SIG-M5 (cell line): ENCODE results near the gene KIR2DL3.
"Not testable (repeated sequence)": the region's sequence is repeated elsewhere in the genome, so short reads cannot be mapped to it uniquely, and the experiment has no call there.

Experiments used
- DNase-seq: peaks from one replicate; lab custom pipeline; 2025; lab: John Stamatoyannopoulos, UW

KIR2DL3 gene

DNA sequence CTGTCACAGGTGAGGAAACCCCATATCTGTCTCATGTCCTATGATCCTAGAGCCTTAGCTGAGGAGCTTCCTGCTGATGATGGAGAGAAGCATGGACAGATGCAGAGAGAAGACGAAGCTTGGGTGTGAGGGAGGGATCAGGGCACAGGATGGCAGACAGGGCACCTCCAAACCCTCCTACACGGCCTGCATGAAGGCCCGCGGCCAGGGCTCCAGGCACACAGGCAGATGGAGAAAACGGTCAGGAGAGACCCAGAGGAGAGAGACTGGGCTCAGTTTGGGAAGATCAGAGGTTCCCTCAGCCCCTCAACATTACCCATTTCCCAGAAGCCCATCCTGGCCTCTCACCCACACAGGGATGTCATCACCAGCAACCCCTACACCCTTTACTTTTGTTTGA is 5.8 kb downstream of the KIR2DL3 start:
- DNase-seq: not testable (repeated sequence)

DNA sequence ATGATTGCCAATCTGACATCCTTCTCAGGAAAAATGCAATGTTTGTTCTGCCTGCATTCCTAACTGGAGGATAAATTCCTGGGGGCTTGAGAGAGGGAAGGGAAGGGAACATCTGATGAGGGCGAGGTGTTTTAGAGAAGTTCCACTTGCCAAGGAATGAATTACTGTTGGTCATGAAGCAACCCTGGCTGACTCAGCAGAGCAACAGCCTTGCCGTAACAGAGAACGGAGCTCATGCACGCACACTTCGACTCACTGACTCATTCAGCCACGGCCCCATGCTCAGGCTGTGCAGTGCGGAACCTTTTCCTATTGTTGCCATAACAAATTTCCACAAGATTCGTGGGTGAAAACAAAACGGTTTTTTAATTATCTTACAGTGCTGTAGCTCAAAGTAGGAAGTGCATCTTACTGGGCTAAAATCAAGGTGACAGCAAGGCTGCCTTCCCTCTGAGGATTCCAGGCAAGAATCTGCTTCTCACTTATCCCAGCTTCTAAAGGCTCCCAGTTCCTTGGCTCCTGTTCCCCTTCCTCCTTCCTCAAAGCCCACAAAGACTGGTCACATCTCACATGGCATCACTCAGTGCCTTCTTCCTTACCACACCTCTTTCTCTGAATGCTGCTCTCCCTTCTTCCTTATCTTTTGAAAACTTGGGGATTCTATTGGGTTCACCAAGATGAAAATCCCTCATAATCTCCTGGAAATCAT is 9.5 kb downstream of the KIR2DL3 start:
- peak; percentile 22 for DNase-seq

DNA sequence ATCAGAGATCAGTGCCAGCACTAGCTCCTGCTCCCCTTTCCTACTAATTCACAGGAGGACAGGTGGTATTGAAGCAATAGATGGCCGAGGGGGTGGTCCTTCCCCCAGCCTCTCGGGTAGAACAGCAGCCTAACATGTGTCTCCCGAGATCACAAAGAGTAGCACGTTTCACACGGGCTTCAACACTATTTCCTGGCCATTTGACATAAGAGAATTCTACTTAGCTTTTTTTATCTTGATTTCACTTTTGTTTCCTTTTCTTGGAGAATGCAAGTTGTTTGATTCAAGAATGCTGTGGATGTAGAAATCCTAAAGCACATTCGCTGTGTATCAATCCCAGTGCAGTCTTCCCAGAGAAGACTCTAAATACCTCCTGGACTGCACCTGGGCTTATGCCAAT is 12.0 kb downstream of the KIR2DL3 start:
- DNase-seq: not testable (repeated sequence)

DNA sequence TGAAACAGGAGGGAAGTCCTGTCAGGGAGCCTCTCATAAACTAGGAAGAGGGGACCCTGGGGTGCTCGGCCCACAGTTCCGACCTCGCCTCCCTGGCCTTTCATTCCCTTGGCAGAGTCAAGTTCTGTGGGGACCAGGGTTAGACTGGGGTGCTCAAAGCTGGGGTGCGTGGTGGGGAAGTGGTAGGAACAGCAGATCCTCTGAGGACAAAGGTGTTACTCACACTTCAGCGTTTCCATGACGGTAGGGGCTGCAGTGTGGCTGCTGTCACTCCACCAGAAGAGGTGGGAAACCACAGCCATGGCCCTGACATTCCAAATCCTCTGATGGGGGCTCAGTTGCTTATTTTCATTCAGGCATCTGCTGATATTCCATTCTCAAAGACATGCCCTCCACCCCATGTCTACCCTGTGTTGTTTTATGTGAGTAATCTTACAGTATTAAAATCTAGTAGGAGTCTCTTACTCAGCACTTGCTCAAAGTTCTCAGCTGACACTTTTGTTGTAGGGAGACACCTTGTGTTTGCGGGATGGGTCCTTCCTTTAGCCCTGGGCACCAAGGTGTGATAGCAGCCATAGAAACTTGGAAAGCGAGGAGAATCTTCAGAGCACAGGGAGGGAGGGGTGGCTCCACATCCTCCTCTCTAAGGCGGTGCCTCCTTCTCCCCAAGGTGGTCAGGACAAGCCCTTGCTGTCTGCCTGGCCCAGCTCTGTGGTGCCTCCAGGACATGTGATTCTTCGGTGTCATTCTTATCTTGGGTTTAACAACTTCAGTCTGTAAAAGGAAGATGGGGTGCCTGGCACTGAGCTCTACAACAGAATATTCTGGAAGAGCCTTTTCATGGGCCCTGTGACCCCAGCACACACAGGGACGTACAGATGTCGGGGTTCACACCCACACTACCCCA is 18.1 kb downstream of the KIR2DL3 start:
- not testable (repeated sequence) for DNase-seq

DNA sequence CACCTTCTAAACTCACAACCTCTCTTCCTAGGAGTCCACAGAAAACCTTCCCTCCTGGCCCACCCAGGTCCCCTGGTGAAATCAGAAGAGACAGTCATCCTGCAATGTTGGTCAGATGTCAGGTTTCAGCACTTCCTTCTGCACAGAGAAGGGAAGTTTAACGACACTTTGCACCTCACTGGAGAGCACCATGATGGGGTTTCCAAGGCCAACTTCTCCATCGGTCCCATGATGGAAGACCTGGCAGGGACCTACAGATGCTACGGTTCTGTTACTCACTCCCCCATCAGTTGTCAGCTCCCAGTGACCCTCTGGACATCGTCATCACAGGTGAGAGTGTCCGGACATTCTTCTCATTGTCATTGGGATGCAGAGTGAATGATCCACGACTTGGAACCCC is 20.3 kb downstream of the KIR2DL3 start:
- not testable (repeated sequence) for DNase-seq

DNA sequence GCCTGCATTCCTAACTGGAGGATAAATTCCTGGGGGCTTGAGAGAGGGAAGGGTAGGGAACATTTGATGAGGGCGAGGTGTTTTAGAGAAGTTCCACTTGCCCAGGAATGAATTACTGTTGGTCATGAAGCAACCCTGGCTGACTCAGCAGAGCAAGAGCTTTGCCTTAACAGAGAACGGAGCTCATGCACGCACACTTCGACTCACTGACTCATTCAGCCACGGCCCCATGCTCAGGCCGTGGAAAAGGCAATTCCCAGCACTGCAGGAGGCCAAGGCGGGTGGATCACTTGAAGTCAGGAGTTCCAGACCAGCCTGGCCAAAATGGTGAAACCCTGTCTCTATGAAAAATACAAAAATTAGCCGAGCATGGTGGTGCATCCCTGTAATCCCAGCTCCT is 25.9 kb downstream of the KIR2DL3 start:
- DNase-seq: peak; percentile 45

DNA sequence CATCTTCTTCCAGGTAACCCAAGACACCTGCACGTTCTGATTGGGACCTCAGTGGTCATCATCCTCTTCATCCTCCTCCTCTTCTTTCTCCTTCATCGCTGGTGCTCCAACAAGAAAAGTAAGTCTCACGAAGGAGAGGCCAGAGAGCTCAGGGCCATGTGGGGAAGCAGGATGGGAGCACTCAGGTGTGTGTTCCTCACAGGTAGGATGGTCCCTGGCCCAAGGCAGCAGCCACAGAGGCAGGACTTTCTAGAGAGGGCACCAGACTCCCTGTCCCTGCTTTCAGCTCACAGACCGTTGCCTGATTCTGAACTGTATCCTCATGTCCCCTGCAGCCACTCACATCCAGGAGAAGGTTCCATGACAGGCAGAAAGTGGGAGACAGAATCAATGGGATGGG is 28.2 kb downstream of the KIR2DL3 start:
- not testable (repeated sequence) for DNase-seq

DNA sequence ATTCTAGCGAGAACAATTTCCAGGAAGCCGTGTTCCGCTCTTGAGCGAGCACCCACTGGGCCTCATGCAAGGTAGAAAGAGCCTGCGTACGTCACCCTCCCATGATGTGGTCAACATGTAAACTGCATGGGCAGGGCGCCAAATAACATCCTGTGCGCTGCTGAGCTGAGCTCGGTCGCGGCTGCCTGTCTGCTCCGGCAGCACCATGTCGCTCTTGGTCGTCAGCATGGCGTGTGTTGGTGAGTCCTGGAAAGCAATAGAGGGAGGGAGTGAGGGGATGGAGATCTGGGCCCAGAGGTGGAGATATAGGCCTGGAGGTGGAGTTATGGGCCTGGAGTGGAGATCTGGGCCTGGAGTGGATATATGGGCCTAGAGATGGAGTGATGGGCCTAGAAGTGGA is 31.3 kb downstream of the KIR2DL3 start, which contains the start of gene KIR2DL1:
TSS of gene KIR2DL1 (plus strand) at position 148 of the 400 bp plus-strand sequence. CDS start at position 206, 58 bp downstream.
- DNase-seq: not testable (repeated sequence)

DNA sequence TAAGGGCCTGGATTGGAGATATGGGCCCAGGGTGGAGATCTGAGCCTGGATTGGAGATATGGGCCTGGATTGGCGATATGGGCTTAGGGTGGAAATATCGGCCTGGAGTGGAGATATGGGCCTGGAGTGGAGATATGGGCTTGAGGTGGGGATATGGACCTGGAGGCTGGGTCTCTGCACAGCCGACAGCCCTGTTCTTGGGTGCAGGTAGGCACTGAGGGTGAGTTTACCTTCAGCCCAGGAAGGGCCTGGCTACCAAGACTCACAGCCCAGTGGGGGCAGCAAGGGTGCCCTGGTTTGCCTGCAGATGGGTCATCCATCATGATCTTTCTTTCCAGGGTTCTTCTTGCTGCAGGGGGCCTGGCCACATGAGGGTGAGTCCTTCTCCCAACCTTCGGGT is 32.2 kb downstream of the KIR2DL3 start:
- DNase-seq: not testable (repeated sequence)

DNA sequence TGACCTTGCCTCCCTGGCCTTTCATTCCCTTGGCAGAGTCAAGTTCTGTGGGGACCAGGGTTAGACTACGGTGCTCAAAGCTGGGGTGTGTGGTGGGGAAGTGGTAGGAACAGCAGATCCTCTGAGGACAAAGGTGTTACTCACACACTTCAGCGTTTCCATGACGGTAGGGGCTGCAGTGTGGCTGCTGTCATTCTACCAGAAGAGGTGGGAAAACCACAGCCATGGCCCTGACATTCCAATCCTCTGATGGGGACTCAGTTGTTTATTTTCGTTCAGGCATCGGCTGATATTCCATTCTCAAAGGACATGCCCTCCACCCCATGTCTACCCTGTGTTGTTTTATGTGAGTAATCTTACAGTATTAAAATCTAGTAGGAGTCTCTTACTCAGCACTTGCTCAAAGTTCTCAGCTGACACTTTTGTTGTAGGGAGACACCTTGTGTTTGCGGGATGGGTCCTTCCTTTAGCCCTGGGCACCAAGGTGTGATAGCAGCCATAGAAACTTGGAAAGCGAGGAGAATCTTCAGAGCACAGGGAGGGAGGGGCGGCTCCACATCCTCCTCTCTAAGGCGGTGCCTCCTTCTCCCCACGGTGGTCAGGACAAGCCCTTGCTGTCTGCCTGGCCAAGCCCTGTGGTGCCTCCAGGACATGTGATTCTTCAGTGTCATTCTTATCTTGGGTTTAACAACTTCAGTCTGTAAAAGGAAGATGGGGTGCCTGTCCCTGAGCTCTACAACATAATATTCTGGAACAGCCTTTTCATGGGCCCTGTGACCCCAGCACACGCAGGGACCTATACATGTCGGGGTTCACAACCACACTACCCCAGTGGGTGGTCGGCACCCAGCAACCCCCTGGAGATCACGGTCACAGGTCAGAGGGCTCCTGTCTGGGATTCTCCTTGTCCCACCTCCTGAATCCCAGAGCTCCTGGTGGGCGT is 33.0 kb downstream of the KIR2DL3 start:
- not testable (repeated sequence) for DNase-seq

DNA sequence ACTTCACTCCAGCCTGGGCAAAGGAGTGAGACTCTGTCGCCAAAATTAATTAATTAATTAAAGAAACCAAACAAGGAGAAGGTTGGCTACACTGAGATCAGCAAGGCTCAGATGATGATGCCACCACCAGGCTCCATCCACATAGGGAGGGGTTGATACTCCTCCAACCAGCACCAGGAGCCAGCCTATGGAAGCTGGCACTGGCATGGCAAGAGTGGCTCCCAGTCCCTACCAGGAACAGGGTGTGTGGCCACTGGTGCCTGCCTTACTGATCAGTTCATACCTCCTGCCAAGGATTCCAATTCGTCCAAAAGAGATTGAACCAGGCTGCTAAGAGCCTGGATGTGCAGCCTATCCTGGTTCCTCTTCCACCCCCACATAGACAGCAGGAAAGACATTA is 34.4 kb downstream of the KIR2DL3 start:
- DNase-seq: not testable (repeated sequence)

DNA sequence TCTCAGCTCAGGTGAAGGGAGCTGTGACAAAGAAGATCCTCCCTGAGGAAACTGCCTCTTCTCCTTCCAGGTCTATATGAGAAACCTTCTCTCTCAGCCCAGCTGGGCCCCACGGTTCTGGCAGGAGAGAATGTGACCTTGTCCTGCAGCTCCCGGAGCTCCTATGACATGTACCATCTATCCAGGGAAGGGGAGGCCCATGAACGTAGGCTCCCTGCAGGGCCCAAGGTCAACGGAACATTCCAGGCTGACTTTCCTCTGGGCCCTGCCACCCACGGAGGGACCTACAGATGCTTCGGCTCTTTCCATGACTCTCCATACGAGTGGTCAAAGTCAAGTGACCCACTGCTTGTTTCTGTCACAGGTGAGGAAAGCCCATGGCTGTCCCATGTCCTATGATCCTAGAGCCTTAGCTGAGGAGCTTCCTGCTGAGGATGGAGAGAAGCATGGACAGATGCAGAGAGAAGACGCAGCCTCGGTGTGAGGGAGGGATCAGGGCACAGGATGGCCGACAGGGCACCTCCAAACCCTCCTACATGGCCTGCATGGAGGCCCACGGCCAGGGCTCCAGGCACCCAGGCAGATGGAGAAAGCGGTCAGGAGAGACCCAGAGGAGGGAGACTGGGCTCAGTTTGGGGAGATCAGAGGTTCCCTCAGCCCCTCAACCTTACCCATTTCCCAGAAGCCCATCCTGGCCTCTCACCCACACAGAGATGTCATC is 36.9 kb downstream of the KIR2DL3 start:
- DNase-seq: not testable (repeated sequence)

DNA sequence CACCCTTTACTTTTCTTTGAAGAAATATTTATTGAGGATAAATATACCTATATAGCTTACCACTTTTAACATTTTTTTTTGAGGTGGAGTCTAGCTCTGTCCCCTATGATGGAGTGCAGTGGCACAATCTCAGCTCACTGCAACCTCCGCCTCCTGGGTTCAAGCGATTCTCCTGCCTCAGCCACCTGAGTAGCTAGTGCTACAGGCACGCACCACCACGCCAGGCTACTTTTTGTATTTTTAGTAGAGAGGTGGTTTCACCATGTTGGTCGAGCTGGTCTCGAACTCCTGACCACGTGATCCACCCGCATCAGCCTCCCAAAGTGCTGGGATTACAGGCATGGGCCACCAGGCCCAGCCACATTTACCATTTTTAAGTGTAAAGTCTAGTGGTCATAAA is 37.5 kb downstream of the KIR2DL3 start:
- DNase-seq: not testable (repeated sequence)

DNA sequence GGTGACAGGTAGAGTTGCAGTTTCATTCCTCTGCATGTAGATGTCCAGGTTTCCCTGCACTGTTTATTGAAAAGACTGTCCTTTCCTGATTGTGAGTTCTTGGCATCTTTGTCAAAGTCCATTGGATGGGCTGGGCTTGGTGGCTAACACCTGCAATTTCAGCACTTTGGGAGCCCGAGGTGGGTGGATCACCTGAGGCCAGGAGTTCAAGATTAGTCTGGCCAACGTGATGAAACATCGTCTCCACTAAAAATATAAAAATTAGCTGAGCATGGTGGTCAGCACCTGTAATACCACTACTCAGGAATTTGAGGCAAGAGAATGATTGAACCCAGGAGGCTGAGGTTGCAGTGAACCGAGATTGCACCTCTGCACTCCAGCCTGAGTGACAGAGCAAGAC is 39.5 kb downstream of the KIR2DL3 start:
- DNase-seq: not testable (repeated sequence)

DNA sequence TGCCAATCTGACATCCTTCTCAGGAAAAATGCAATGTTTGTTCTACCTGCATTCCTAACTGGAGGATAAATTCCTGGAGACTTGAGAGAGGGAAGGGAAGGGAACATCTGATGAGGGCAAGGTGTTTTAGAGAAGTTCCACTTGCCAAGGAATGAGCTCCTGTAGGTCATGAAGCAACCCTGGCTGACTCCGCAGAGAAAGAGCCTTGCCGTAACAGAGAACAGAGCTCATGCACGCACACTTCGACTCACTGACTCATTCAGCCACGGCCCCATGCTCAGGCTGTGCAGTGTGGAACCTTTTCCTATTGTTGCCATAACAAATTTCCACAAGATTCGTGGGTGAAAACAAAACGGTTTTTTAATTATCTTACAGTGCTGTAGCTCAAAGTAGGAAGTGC is 40.6 kb downstream of the KIR2DL3 start:
- DNase-seq: not testable (repeated sequence)

DNA sequence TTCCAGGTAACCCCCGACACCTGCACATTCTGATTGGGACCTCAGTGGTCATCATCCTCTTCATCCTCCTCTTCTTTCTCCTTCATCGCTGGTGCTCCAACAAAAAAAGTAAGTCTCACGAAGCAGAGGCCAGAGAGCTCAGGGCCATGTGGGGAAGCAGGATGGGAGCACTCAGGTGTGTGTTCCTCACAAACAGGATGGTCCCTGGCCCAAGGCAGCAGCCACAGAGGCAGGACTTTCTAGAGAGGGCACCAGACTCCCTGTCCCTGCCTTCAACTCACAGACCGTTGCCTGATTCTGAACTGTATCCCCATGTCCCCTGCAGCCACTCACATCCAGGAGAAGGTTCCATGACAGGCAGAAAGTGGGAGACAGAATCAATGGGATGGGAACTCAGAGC is 44.6 kb downstream of the KIR2DL3 start:
- DNase-seq: not testable (repeated sequence)

DNA sequence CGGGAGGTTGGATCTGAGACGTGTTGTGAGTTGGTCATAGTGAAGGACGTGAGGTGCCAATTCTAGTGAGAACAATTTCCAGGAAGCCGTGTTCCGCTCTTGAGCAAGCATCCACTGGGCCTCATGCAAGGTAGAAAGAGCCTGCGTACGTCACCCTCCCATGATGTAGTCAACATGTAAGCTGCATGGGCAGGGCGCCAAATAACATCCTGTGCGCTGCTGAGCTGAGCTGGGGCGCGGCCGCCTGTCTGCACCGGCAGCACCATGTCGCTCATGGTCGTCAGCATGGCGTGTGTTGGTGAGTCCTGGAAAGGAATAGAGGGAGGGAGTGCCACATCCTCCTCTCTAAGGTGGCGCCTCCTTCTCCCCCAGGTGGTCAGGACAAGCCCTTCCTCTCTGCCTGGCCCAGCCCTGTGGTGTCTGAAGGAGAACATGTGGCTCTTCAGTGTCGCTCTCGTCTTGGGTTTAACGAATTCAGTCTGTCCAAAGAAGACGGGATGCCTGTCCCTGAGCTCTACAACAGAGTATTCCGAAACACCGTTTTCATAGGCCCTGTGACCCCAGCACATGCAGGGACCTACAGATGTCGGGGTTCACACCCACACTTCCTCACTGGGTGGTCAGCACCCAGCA is 47.9 kb downstream of the KIR2DL3 start:
- DNase-seq: not testable (repeated sequence)

DNA sequence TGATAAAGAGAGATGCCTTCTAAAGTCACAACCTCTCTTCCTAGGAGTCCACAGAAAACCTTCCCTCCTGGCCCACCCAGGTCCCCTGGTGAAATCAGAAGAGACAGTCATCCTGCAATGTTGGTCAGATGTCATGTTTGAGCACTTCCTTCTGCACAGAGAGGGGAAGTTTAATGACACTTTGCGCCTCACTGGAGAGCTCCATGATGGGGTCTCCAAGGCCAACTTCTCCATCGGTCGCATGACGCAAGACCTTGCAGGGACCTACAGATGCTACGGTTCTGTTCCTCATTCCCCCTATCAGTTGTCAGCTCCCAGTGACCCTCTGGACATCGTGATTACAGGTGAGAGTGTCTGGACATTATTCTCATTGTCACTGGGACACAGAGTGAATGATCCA is 49.8 kb downstream of the KIR2DL3 start:
- DNase-seq: not testable (repeated sequence)

DNA sequence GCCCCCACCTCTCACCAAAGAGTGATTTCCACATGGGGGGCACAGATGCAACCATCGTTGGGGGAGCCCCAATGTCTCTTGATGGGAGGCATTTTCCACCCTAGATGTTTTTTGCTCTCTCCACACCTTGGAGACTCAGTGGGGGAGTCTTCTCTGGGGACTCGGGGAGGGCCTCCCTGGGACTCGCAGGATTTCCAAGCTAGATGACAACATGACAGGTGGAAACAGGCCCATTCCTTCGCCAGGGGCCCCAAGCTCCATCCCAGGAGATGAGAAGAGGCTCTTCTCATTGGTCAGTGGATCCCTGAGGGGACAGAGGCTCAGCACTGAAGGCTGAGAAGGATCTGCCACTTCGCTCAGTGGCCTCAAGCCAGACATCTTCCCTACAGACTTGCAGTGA is 52.4 kb downstream of the KIR2DL3 start:
- DNase-seq: no peak

DNA sequence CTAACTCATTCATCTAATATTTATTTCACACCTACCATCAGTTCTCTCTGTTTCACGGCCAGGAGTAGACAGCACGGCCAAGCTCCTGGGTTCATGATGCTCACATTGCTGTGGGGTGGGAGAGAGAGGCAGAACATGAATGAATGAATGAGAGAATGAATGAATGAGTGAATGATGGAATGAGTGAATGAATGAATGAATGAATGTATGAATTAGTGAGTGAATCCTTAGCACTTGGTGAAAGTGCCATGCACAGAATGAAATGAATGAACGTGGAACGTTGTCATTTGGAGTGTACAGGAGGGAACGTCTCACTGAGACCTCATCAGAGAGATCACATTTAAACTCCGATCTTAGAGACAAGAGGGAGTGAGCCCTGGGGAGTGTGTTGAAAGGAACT is 53.2 kb downstream of the KIR2DL3 start:
- no peak for DNase-seq

DNA sequence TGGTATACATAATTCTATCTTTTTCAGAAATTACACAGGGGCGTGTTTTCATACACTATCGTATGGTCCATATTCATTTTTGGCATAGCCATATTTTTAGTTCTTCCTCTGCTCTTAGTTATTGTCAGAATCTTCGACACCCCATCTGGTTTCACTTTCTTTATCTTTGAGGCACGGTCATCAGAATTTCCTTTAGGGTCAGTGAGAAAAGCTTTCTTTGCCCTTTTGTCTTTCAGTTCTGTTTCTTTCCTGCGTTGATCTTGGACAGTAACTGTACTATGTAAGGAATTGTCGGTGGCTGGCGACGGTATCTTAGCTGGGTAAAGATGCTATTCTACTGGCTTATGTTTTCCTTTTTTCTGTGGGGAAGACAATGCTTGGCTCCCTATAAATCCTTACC is 54.5 kb downstream of the KIR2DL3 start:
- no peak for DNase-seq
